Measurements from ENCODE around the gene KCNMB2. TPM values are rescaled to one million over a fixed set of nuclear protein-coding genes. Genes with fewer than 3 reads are reported as not detected.

Gene KCNMB2
- total RNA-seq, 1 donor from 2014 or later: not detected

- no peak for TF ChIP-seq CTCF (IDR thresholded peaks at IDR 0.05)
- H3K27ac Mint-ChIP-seq (ENCODE audit: unreplicated experiment): no peak overlapping the region
- no peak for DNase-seq (ENCODE audit: extremely low spot score, unreplicated experiment)
- H3K27me3 Mint-ChIP-seq (ENCODE audit: unreplicated experiment): peaks cover 12% of the 10 kb centered on the region
- H3K4me3 Mint-ChIP-seq (ENCODE audit: unreplicated experiment): no peak overlapping the region
- H3K9me3 Mint-ChIP-seq (ENCODE audit: unreplicated experiment): no peaks in the 10 kb centered on the region
- no peaks in the 10 kb centered on the region for H3K36me3 Mint-ChIP-seq (ENCODE audit: unreplicated experiment)
- H3K4me1 Mint-ChIP-seq (ENCODE audit: unreplicated experiment): peaks cover 8% of the 10 kb centered on the region
These were observed 8.3 kb upstream of the KCNMB2 start for GRCh38 chr3:178527981-178528380.

DNA sequence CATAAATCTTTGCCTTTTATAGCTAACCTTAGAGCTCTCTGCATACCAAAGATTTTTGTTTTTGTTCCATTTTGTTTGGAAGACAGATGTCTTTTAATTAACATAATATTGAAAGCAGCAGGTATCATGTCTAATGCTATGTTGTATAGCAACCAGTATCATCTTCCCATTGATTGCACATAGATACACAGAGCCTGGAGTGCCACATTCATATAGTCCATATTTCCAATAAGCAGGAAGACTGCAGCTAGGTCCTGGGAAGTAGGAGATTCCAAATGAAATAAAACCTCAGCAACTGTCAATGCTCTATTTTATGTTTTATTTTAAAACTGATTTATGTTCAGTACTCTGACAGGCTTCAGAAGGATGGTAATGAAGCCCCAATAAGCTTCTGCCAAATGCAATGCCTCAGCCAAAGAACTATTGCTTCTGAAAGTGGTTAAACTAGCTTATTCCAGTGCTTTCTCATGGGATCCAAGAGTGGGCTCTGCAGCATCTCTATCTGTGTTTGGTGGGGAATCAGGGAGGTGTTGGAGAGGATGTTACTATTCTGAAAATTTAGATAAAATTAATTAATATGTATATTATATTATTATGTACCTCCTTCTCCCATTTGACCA, 6.5 kb upstream of the KCNMB2 start:
- Mint-ChIP-seq H3K4me1 (ENCODE audit: unreplicated experiment) (peaks cover 8% of the 10 kb centered on the region), H3K36me3 (ENCODE audit: unreplicated experiment) (no peaks in the 10 kb centered on the region), H3K27ac (ENCODE audit: unreplicated experiment) (no peak overlapping the region), H3K4me3 (ENCODE audit: unreplicated experiment) (no peak overlapping the region), H3K9me3 (ENCODE audit: unreplicated experiment) (no peaks in the 10 kb centered on the region), H3K27me3 (ENCODE audit: unreplicated experiment) (peaks cover 21% of the 10 kb centered on the region)
- no peak for TF ChIP-seq CTCF (IDR thresholded peaks at IDR 0.05)
- DNase-seq (ENCODE audit: extremely low spot score, unreplicated experiment): no peak

- H3K4me1 Mint-ChIP-seq (ENCODE audit: unreplicated experiment): peaks cover 4% of the 10 kb centered on the region
These were observed 3.8 kb upstream of the KCNMB2 start for GRCh38 chr3:178532476-178532875.

GRCh38 chr3:178537122-178537705, 978 bp downstream of the KCNMB2 start:
- Mint-ChIP-seq H3K4me3 (ENCODE audit: unreplicated experiment) (no peak overlapping the region), H3K36me3 (ENCODE audit: unreplicated experiment) (no peaks in the 10 kb centered on the region), H3K9me3 (ENCODE audit: unreplicated experiment) (no peaks in the 10 kb centered on the region), H3K27ac (ENCODE audit: unreplicated experiment) (no peak overlapping the region), H3K27me3 (ENCODE audit: unreplicated experiment) (peaks cover 68% of the 10 kb centered on the region), H3K4me1 (ENCODE audit: unreplicated experiment) (peaks cover 4% of the 10 kb centered on the region)
- TF ChIP-seq CTCF (IDR thresholded peaks at IDR 0.05): no peak
- DNase-seq (ENCODE audit: extremely low spot score, unreplicated experiment): no peak

More at GRCh38 chr3:178532476-178532875, 3.8 kb upstream of the KCNMB2 start:
- no peaks in the 10 kb centered on the region for H3K36me3 Mint-ChIP-seq (ENCODE audit: unreplicated experiment)
- H3K4me3 Mint-ChIP-seq (ENCODE audit: unreplicated experiment): no peak overlapping the region
- DNase-seq (ENCODE audit: extremely low spot score, unreplicated experiment): no peak
- H3K27ac Mint-ChIP-seq (ENCODE audit: unreplicated experiment): no peak overlapping the region
- H3K9me3 Mint-ChIP-seq (ENCODE audit: unreplicated experiment): no peaks in the 10 kb centered on the region
- TF ChIP-seq CTCF (IDR thresholded peaks at IDR 0.05): no peak
- H3K27me3 Mint-ChIP-seq (ENCODE audit: unreplicated experiment): peaks cover 46% of the 10 kb centered on the region

DNA sequence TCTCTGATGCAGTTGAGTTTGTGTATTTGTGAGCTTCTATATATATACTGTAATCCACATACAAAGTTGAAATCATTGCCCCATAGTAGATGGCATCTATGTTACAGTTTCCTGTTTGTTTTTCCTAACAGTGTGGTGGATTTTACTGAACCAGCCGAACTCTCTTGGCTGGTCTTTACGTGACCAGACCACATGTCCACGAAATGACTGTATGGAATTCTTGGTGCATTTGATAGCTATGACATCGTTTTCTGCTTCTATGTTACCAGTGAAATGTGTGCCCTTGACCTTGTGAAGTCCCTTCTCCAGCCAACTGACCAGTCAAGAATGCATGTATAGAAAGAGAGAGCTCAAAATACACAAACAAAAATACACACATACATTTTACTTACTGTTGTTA, 1.8 kb downstream of the KCNMB2 start:
- Mint-ChIP-seq H3K9me3 (ENCODE audit: unreplicated experiment) (no peaks in the 10 kb centered on the region), H3K36me3 (ENCODE audit: unreplicated experiment) (no peaks in the 10 kb centered on the region), H3K4me3 (ENCODE audit: unreplicated experiment) (no peak overlapping the region), H3K27ac (ENCODE audit: unreplicated experiment) (no peak overlapping the region), H3K27me3 (ENCODE audit: unreplicated experiment) (peaks cover 62% of the 10 kb centered on the region), H3K4me1 (ENCODE audit: unreplicated experiment) (peaks cover 4% of the 10 kb centered on the region)
- DNase-seq (ENCODE audit: extremely low spot score, unreplicated experiment): no peak
- TF ChIP-seq CTCF (IDR thresholded peaks at IDR 0.05): no peak

Measured in osteocyte (in vitro differentiated cells).